ENCODE data around the gene TMPRSS6. TPM values are rescaled to one million over a fixed set of nuclear protein-coding genes. Genes with fewer than 3 reads are reported as not detected.

TMPRSS6 gene
- total RNA-seq, 4 donors from 2014 or later: 0.10 to 0.18 TPM; not detected in 2

DNA sequence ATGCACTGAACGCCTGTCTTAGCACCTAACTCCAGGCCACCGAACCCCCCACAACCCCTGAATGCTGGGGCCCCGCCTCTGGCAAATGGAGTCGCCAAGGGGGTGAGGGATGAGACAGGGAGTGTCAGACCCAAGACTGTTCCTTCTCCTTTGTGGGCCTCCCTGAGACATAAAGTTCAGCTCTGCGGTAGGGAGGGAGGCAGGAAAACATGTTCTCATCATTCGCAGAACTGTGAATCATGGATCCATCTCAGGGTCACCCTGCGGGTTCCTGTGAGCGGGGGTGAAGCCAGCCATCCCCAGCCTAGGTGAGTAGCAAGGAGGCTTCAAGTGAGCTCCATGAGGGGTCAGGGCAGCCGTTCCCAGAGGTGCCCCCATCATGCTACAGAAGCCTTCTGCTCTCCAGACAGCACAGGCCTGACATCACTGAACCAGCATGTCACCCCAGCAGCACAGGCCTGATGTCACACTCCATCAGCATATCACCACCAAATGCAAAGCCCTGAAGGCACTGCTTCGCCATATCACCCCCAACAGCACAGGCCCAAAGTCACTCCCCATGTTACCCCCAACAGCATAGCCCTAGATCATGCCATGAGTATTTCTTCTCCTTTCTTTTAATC lies 27.2 kb downstream of the TMPRSS6 start:
- no peaks in the 10 kb centered on the region for H3K4me1 ChIP-seq
- TF ChIP-seq POLR2A (IDR thresholded peaks at IDR 0.05): no peak
- H3K27me3 ChIP-seq: peaks cover 4 to 15% (median 12%) of the 10 kb centered on the region in 3 donors
- DNase-seq: no peak
- no peaks in the 10 kb centered on the region for H3K36me3 ChIP-seq
- in situ Hi-C loops (cut with MboI; ENCODE audit: low sequenced_read_pairs in 4 of 4) (loop anchor here in 1 of 4 donors (25.0 kb wide), 1 partner anchor 130 kb away; the partner anchor contains the start of gene SSTR3), intact Hi-C loops (cut with DNase I; ENCODE audit: low total_unique reads) (no loop called here)
- no peak overlapping the region for H3K27ac ChIP-seq
- H3K4me3 ChIP-seq: no peak overlapping the region
- ATAC-seq: no peak
- no peaks in the 10 kb centered on the region for H3K9me3 ChIP-seq

DNA sequence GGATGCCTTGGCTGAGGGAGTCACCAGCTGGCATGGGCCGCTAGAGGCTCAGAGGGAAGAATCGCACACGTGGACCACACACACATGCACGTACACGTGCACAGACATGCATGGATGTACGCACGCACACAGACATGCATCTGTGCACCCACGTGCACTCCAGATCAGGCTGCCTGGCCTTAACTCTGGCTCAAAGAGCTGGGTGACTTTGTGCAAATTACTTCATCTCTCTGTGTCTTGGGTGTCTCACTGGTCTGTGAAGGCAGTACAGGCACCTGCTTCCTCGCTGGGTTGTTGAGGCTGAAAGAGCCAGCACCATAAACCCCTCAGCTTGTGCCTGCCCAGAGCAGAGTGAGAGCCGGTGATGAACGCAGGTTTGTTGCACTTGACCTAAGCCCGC lies 28.7 kb downstream of the TMPRSS6 start:
- in situ Hi-C loops (cut with MboI; ENCODE audit: low sequenced_read_pairs in 4 of 4): loop anchor here in 1 of 4 donors (25.0 kb wide), 1 partner anchor 131 kb away; the partner anchor contains the start of gene SSTR3
- intact Hi-C loops (cut with DNase I; ENCODE audit: low total_unique reads): no loop called here
- Histone ChIP-seq H3K9me3 (no peaks in the 10 kb centered on the region), H3K27me3 (peaks cover 3 to 8% (median 6%) of the 10 kb centered on the region in 3 donors), H3K4me3 (no peak overlapping the region), H3K27ac (no peak overlapping the region), H3K4me1 (no peaks in the 10 kb centered on the region), H3K36me3 (no peaks in the 10 kb centered on the region)
- ATAC-seq (no peak), DNase-seq (no peak)
- TF ChIP-seq, protein P1, sequence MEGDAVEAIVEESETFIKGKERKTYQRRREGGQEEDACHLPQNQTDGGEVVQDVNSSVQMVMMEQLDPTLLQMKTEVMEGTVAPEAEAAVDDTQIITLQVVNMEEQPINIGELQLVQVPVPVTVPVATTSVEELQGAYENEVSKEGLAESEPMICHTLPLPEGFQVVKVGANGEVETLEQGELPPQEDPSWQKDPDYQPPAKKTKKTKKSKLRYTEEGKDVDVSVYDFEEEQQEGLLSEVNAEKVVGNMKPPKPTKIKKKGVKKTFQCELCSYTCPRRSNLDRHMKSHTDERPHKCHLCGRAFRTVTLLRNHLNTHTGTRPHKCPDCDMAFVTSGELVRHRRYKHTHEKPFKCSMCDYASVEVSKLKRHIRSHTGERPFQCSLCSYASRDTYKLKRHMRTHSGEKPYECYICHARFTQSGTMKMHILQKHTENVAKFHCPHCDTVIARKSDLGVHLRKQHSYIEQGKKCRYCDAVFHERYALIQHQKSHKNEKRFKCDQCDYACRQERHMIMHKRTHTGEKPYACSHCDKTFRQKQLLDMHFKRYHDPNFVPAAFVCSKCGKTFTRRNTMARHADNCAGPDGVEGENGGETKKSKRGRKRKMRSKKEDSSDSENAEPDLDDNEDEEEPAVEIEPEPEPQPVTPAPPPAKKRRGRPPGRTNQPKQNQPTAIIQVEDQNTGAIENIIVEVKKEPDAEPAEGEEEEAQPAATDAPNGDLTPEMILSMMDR (IDR thresholded peaks at IDR 0.05 in 4 of 5, conservative IDR thresholded peaks at IDR 0.05 in 1 of 5): no peak
- no peak for TF ChIP-seq POLR2A (IDR thresholded peaks at IDR 0.05)

DNA sequence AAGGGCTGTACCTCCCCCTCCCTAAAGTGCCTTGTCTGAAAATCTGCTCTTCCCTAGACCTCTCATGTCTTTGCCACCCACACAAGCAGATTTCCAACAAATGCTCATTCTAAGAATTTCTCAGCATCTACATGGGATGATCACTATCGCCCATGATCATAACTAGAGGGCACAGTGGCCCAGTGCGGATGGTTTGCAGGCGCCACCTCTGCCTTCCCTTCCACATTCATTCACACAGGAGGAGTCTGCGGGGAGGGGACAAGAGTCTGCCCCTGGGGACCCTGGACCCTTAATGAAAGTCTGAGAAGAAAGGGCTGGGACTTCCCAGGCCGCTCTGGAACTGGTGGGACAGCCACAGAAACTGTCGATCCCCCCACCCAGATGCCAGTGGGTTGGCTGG lies 29.1 kb downstream of the TMPRSS6 start:
- DNase-seq (no peak), ATAC-seq (no peak)
- no peaks in the 10 kb centered on the region for H3K4me1 ChIP-seq
- peaks cover 1 to 11% (median 7%) of the 10 kb centered on the region in 3 donors for H3K27me3 ChIP-seq
- no peak overlapping the region for H3K4me3 ChIP-seq
- TF ChIP-seq, protein P1 (IDR thresholded peaks at IDR 0.05 in 4 of 5, conservative IDR thresholded peaks at IDR 0.05 in 1 of 5): no peak
- TF ChIP-seq POLR2A (IDR thresholded peaks at IDR 0.05): no peak
- no peaks in the 10 kb centered on the region for H3K36me3 ChIP-seq
- in situ Hi-C loops (cut with MboI; ENCODE audit: low sequenced_read_pairs in 4 of 4) (loop anchor here in 1 of 4 donors (25.0 kb wide), 1 partner anchor 132 kb away; the partner anchor contains the start of gene SSTR3), intact Hi-C loops (cut with DNase I; ENCODE audit: low total_unique reads) (no loop called here)
- no peaks in the 10 kb centered on the region for H3K9me3 ChIP-seq
- no peak overlapping the region for H3K27ac ChIP-seq

DNA sequence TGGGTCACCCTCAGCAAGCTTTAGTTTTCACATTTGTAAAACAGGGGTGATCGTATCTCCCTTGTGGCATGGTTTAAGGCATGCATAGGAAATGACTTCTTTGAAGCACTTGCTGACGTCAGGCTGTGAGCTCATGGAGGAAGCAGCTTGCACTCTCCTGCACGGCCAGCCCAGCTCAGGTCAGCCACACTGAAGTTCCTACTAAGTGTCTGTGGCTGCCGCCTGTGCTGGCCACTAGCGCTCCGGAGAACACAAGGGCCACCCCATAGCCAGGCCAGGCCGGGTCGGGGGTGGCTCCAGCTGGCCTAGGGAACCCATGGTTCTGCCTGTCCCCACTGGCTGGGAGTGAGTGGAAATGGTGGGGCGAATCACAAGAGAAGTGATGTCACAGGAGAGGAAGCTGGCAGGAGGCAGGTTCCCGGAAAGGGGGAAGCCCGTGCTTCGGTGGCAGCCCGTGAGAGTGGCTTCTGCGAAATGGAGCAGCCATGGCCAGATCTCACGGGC lies 29.8 kb downstream of the TMPRSS6 start:
- H3K27ac ChIP-seq: no peak overlapping the region
- no peak for DNase-seq
- no peak overlapping the region for H3K4me3 ChIP-seq
- no peaks in the 10 kb centered on the region for H3K36me3 ChIP-seq
- intact Hi-C loops (cut with DNase I; ENCODE audit: low total_unique reads) (no loop called here), in situ Hi-C loops (cut with MboI; ENCODE audit: low sequenced_read_pairs in 4 of 4) (loop anchor here in 1 of 4 donors (25.0 kb wide), 1 partner anchor 133 kb away; the partner anchor contains the start of gene SSTR3)
- no peaks in the 10 kb centered on the region for H3K9me3 ChIP-seq
- H3K4me1 ChIP-seq: no peaks in the 10 kb centered on the region
- no peak for ATAC-seq
- peaks cover 7 to 12% (median 9%) of the 10 kb centered on the region in 3 donors for H3K27me3 ChIP-seq
- no peak for TF ChIP-seq POLR2A (IDR thresholded peaks at IDR 0.05)
- TF ChIP-seq, protein P1 (IDR thresholded peaks at IDR 0.05 in 4 of 5, conservative IDR thresholded peaks at IDR 0.05 in 1 of 5): no peak

DNA sequence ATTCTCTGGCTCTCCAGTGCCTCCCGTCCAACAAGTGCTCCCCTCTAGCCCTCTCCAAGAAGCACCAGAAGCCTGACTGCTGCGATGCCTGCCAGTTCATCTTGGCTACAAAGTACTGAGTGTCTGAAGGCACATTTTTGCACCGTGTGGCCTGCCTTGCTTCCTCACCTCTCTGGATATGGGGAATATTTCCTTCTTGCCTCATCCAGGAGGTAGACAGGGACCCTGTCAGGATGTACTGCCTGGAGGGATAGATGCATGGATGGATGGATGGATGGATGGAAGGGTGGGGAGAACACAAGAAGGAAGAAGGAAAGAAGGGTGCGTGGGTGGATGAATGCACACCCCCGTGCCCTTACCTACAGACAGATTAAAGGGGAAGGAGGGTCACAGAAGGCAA lies 30.4 kb downstream of the TMPRSS6 start:
- intact Hi-C loops (cut with DNase I; ENCODE audit: low total_unique reads) (no loop called here), in situ Hi-C loops (cut with MboI; ENCODE audit: low sequenced_read_pairs in 4 of 4) (loop anchor here in 1 of 4 donors (25.0 kb wide), 1 partner anchor 133 kb away; the partner anchor contains the start of gene SSTR3)
- Histone ChIP-seq H3K27me3 (peaks cover 7 to 14% (median 9%) of the 10 kb centered on the region in 3 donors), H3K27ac (no peak overlapping the region), H3K9me3 (no peaks in the 10 kb centered on the region), H3K4me1 (no peaks in the 10 kb centered on the region), H3K36me3 (no peaks in the 10 kb centered on the region), H3K4me3 (no peak overlapping the region)
- DNase-seq: no peak
- no peak for ATAC-seq
- TF ChIP-seq POLR2A (IDR thresholded peaks at IDR 0.05): no peak
